Fibroblast of skin of left quadriceps (primary cell): ENCODE data around the gene UBASH3A.
"Not testable (repeated sequence)": the region's sequence is repeated elsewhere in the genome, so short reads cannot be mapped to it uniquely, and the experiment has no call there.

ENCODE experiments used
- DNase-seq, 2 experiments: peaks; one replicate each; pipeline ENCODE4 v3.0.0-alpha.2; 2013; ENCODE audit warnings: low read depth in 2 of 2

Gene UBASH3A

GRCh38 chr21:42390696-42391095, 13.0 kb upstream of the UBASH3A start:
- DNase-seq = no peak

GRCh38 chr21:42391297-42391696, 12.4 kb upstream of the UBASH3A start:
- DNase-seq = no peak

- no peak for DNase-seq
Measured at GRCh38 chr21:42392731-42393442, 10.8 kb upstream of the UBASH3A start.

GRCh38 chr21:42393443-42393950, 10.2 kb upstream of the UBASH3A start:
- DNase-seq = no peak

- DNase-seq = no peak
Measured at GRCh38 chr21:42395302-42395701, 8.4 kb upstream of the UBASH3A start.

- DNase-seq = no peak
Measured at GRCh38 chr21:42395905-42396651, 7.6 kb upstream of the UBASH3A start, which contains the start of gene TMPRSS3. TMPRSS3 (minus strand) TSS chr21:42396052; CDS start chr21:42395417, 635 bp downstream.

GRCh38 chr21:42396799-42397745, 6.6 kb upstream of the UBASH3A start:
- no peak for DNase-seq

GRCh38 chr21:42397746-42398394, 5.8 kb upstream of the UBASH3A start:
- DNase-seq = no peak

GRCh38 chr21:42398436-42399028, 5.2 kb upstream of the UBASH3A start:
- no peak for DNase-seq

GRCh38 chr21:42400525-42400924, 3.2 kb upstream of the UBASH3A start:
- DNase-seq = no peak

- DNase-seq = no peak
Measured at GRCh38 chr21:42401154-42401553, 2.5 kb upstream of the UBASH3A start.

- DNase-seq = no peak
Measured at GRCh38 chr21:42401820-42402251, 1.9 kb upstream of the UBASH3A start.

- DNase-seq = no peak
Measured at GRCh38 chr21:42404539-42404938, 837 bp downstream of the UBASH3A start.

- DNase-seq = no peak
Measured at GRCh38 chr21:42405064-42406013, 1.6 kb downstream of the UBASH3A start.

- no peak for DNase-seq
Measured at GRCh38 chr21:42406201-42406621, 2.5 kb downstream of the UBASH3A start.

GRCh38 chr21:42406866-42407265, 3.2 kb downstream of the UBASH3A start:
- DNase-seq = no peak

- DNase-seq = no peak
Measured at GRCh38 chr21:42407476-42407875, 3.8 kb downstream of the UBASH3A start.

GRCh38 chr21:42408718-42409117, 5.0 kb downstream of the UBASH3A start:
- DNase-seq = not testable (repeated sequence)

- no peak for DNase-seq
Measured at GRCh38 chr21:42409366-42409765, 5.7 kb downstream of the UBASH3A start.
